ENCODE data around the gene WDR46.

WDR46 gene

DNA sequence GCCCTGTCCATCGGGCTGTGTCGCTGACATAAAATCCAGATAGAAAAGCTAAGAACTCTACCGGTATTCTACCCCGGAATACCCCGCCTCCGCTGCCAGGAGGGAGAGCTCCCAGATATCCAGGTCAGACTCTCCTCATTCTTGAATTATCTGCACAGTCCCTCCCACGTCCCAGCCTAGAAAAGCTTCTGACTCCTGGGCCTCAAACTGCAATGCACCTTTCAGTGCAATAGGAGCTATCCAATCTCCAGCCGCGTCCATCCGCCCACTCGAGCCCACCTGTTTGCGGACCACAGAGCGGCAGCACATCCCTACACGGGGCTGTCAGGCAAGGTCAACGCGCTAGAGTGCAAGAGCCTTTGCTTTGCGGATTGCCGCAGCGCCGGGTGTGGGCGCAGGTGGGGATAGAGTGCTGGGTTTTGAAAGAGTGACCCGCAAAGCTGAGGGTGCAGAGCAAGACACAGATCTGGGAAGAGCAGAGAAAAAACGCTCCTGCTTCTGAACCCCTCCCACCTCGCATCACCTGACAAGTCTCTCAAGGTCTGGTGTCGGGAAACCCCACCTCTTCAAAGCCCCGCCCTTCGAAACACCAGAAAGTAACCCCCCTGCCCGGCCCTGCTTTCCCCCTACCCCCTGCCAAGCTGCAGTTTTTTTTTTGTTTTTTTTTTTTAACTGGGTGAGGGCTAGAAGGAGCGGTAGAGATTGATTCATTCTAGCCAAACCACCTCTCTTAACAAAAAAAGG lies 23.5 kb upstream of the WDR46 start (continued):
- TF ChIP-seq GLIS2 (tag by site-specific recombination; IDR thresholded peaks at IDR 0.05) (peak; percentile 80), ZBTB20 (tag by site-specific recombination; IDR thresholded peaks at IDR 0.05) (no peak), ZNF2 (tag by site-specific recombination; IDR thresholded peaks at IDR 0.05) (no peak), ZSCAN4 (tag by site-specific recombination; IDR thresholded peaks at IDR 0.05) (no peak), ZNF202 (tag by site-specific recombination; IDR thresholded peaks at IDR 0.05; ENCODE audit: borderline replicate concordance) (no peak), YY1 (tag by site-specific recombination; IDR thresholded peaks at IDR 0.05) (no peak), GLIS1 (tag by site-specific recombination; IDR thresholded peaks at IDR 0.05) (peak; percentile 95), ZNF391 (tag by site-specific recombination; IDR thresholded peaks at IDR 0.05; ENCODE audit: borderline replicate concordance, low read depth) (no peak), KLF10 (tag by site-specific recombination; IDR thresholded peaks at IDR 0.05) (no peak), KLF9 (tag by site-specific recombination; IDR thresholded peaks at IDR 0.05; ENCODE audit: low read depth) (no peak; the same call in 1 of the 2 replicates), PATZ1 (tag by site-specific recombination; IDR thresholded peaks at IDR 0.05) (peak; percentile 53; the same call in 1 of the 2 replicates), ZBTB8A (tag by site-specific recombination; IDR thresholded peaks at IDR 0.05) (no peak), ZNF610 (tag by site-specific recombination; IDR thresholded peaks at IDR 0.05; ENCODE audit: borderline replicate concordance) (no peak), ZNF133 (tag by site-specific recombination; IDR thresholded peaks at IDR 0.05) (no peak), ZNF23 (tag by site-specific recombination; IDR thresholded peaks at IDR 0.05; ENCODE audit: borderline replicate concordance) (no peak), ZNF37A (tag by site-specific recombination; IDR thresholded peaks at IDR 0.05) (no peak), ZNF214 (tag by site-specific recombination; IDR thresholded peaks at IDR 0.05; ENCODE audit: borderline replicate concordance) (no peak), ZNF707 (tag by site-specific recombination; IDR thresholded peaks at IDR 0.05) (no peak), ZNF248 (tag by site-specific recombination; IDR thresholded peaks at IDR 0.05) (no peak), ZNF660 (tag by site-specific recombination; IDR thresholded peaks at IDR 0.05) (no peak), ZBTB7A (tag by site-specific recombination; IDR thresholded peaks at IDR 0.05; ENCODE audit: low read depth) (no peak), ZNF596 (tag by site-specific recombination; IDR thresholded peaks at IDR 0.05) (no peak), SP3 (tag by site-specific recombination; IDR thresholded peaks at IDR 0.05) (peak; percentile 54; the same call in 1 of the 2 replicates), KLF7 (tag by site-specific recombination; IDR thresholded peaks at IDR 0.05; ENCODE audit: borderline replicate concordance) (no peak), ZFHX2 (tag by site-specific recombination; conservative IDR thresholded peaks at IDR 0.05) (peak; percentile 92), ZBTB6 (tag by site-specific recombination; IDR thresholded peaks at IDR 0.05) (no peak), ZNF701 (tag by site-specific recombination; IDR thresholded peaks at IDR 0.05) (no peak), ZNF768 (tag by site-specific recombination; IDR thresholded peaks at IDR 0.05) (no peak), ZNF560 (tag by site-specific recombination; IDR thresholded peaks at IDR 0.05; ENCODE audit: borderline replicate concordance) (no peak), ZFP69B (tag by site-specific recombination; IDR thresholded peaks at IDR 0.05) (no peak), ZNF747 (tag by site-specific recombination; IDR thresholded peaks at IDR 0.05) (no peak)
- TF ChIP-seq, protein P1, sequence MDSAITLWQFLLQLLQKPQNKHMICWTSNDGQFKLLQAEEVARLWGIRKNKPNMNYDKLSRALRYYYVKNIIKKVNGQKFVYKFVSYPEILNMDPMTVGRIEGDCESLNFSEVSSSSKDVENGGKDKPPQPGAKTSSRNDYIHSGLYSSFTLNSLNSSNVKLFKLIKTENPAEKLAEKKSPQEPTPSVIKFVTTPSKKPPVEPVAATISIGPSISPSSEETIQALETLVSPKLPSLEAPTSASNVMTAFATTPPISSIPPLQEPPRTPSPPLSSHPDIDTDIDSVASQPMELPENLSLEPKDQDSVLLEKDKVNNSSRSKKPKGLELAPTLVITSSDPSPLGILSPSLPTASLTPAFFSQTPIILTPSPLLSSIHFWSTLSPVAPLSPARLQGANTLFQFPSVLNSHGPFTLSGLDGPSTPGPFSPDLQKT (IDR thresholded peaks at IDR 0.05; ENCODE audit: borderline replicate concordance, low read depth, low read length): no peak
- TF ChIP-seq, protein P2, sequence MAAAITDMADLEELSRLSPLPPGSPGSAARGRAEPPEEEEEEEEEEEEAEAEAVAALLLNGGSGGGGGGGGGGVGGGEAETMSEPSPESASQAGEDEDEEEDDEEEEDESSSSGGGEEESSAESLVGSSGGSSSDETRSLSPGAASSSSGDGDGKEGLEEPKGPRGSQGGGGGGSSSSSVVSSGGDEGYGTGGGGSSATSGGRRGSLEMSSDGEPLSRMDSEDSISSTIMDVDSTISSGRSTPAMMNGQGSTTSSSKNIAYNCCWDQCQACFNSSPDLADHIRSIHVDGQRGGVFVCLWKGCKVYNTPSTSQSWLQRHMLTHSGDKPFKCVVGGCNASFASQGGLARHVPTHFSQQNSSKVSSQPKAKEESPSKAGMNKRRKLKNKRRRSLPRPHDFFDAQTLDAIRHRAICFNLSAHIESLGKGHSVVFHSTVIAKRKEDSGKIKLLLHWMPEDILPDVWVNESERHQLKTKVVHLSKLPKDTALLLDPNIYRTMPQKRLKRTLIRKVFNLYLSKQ (tag by site-specific recombination; IDR thresholded peaks at IDR 0.05; ENCODE audit: borderline replicate concordance): no peak
- TF ChIP-seq, protein P3, sequence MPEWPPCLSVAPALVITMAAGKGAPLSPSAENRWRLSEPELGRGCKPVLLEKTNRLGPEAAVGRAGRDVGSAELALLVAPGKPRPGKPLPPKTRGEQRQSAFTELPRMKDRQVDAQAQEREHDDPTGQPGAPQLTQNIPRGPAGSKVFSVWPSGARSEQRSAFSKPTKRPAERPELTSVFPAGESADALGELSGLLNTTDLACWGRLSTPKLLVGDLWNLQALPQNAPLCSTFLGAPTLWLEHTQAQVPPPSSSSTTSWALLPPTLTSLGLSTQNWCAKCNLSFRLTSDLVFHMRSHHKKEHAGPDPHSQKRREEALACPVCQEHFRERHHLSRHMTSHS (tag by site-specific recombination; IDR thresholded peaks at IDR 0.05): no peak

All from HEK293 (cell line).